ENCODE data around the gene FAM171A2.

GRCh38 chr17:44315760-44316731 lies 47.6 kb downstream of the FAM171A2 start:
- TF ChIP-seq GATA3 (IDR thresholded peaks at IDR 0.05; ENCODE audit: low read depth, low read length) (no peak), GATA2 (IDR thresholded peaks at IDR 0.05; ENCODE audit: low read depth, low read length) (no peak)

Data from SH-SY5Y (cell line).